ENCODE data around the gene NEU2.

GRCh38 chr2:233060501-233060979, 28.1 kb downstream of the NEU2 start:
- TF ChIP-seq MED1 (CRISPR knock-in tag; IDR thresholded peaks at IDR 0.05; ENCODE audit: borderline replicate concordance) (no peak), ELF1 (tag; IDR thresholded peaks at IDR 0.05) (no peak), USF2 (CRISPR knock-in tag; IDR thresholded peaks at IDR 0.05) (no peak), EZH2 (IDR thresholded peaks at IDR 0.05; ENCODE audit: borderline replicate concordance, low read depth, low read length) (no peak), SMAD1 (IDR thresholded peaks at IDR 0.05; ENCODE audit: low read depth, low read length, partially characterized antibody) (no peak), POLR2AphosphoS5 (IDR thresholded peaks at IDR 0.05; ENCODE audit: control insufficient read depth, insufficient read depth, low read depth, low read length) (no peak), BHLHE40 (IDR thresholded peaks at IDR 0.05; ENCODE audit: low read length) (no peak), NR1H2 (CRISPR knock-in tag; IDR thresholded peaks at IDR 0.05) (no peak; the same call in 1 of the 2 replicates), MTA2 (IDR thresholded peaks at IDR 0.05; ENCODE audit: low read depth) (no peak)
- TF ChIP-seq, protein P1, sequence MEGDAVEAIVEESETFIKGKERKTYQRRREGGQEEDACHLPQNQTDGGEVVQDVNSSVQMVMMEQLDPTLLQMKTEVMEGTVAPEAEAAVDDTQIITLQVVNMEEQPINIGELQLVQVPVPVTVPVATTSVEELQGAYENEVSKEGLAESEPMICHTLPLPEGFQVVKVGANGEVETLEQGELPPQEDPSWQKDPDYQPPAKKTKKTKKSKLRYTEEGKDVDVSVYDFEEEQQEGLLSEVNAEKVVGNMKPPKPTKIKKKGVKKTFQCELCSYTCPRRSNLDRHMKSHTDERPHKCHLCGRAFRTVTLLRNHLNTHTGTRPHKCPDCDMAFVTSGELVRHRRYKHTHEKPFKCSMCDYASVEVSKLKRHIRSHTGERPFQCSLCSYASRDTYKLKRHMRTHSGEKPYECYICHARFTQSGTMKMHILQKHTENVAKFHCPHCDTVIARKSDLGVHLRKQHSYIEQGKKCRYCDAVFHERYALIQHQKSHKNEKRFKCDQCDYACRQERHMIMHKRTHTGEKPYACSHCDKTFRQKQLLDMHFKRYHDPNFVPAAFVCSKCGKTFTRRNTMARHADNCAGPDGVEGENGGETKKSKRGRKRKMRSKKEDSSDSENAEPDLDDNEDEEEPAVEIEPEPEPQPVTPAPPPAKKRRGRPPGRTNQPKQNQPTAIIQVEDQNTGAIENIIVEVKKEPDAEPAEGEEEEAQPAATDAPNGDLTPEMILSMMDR (IDR thresholded peaks at IDR 0.05 in 2 of 3, conservative IDR thresholded peaks at IDR 0.05 in 1 of 3; ENCODE audit: insufficient read depth in 2 of 3, low read depth in 1 of 3, low read length in 3 of 3): no peak
- TF ChIP-seq, protein P2, sequence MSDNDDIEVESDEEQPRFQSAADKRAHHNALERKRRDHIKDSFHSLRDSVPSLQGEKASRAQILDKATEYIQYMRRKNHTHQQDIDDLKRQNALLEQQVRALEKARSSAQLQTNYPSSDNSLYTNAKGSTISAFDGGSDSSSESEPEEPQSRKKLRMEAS (CRISPR knock-in tag; IDR thresholded peaks at IDR 0.05): no peak
